ENCODE data around the gene SIL1.

SIL1 gene

DNA sequence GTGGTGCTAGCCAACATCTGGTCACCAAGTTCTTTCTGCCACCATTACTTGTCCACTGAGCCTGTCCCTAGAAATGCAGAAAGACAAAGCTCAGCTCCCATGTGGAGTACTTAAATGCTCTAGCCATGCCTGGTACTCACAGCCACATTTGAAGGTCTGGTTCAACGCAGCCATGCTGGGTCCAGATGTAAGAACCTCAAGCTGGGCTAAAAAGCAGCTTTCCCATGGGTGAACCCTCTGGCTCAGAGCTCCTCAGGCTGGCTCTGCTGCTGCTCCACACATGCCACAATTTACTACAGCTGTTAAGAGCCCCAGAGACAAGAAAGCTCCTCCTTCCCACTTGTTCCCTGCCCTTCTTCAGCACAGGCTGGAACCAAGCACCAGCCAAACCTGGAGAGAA is 225.9 kb downstream of the SIL1 start:
- Histone ChIP-seq H3K36me3 (ENCODE audit: control insufficient read depth in 4 of 4, insufficient read depth in 4 of 4, low read length in 3 of 4) (peaks cover 0 to 6% (median 4%) of the 10 kb centered on the region in 4 experiments), H3K4me3 (ENCODE audit: control insufficient read depth in 1 of 7, extremely low read depth in 1 of 7, insufficient read depth in 4 of 7, low read depth in 2 of 7, low read length in 6 of 7) (no peak overlapping the region), H3K27ac (ENCODE audit: insufficient read depth in 1 of 2, low read depth in 1 of 2, low read length in 2 of 2, poor library complexity in 1 of 2, severe bottlenecking in 2 of 2) (no peak overlapping the region), H3K27me3 (replicated peaks in 2 of 5; ENCODE audit: control insufficient read depth in 4 of 5, insufficient read depth in 5 of 5, low read length in 4 of 5) (no peaks in the 10 kb centered on the region), H3K9me3 (ENCODE audit: control extremely low read depth in 1 of 5, control insufficient read depth in 4 of 5, insufficient read depth in 2 of 5, low read depth in 1 of 5, low read length in 4 of 5) (no peaks in the 10 kb centered on the region), H3K4me1 (ENCODE audit: control extremely low read depth in 1 of 4, control insufficient read depth in 4 of 4, insufficient read depth in 4 of 4, low read length in 3 of 4) (peaks cover 0 to 22% (median 11%) of the 10 kb centered on the region in 4 experiments)
- DNase-seq: no peak
- POLR2A ChIA-PET: interaction anchor here (0.6 kb wide), 1 partner anchor 91 kb away, joined by 3 read pairs; no protein-coding TSS in a partner anchor
- 100% methylated on average over 1 of the region's 1 CpG for WGBS (ENCODE audit: insufficient coverage)
- CTCF ChIA-PET: interaction anchor here (0.8 to 0.9 kb wide), 4 partner anchors 10 to 333 kb away, joined by 3 read pairs; no protein-coding TSS in a partner anchor

GRCh38 chr5:138969323-138970002 is 228.7 kb downstream of the SIL1 start:
- no peak for DNase-seq
- peaks cover 0 to 5% (median 3%) of the 10 kb centered on the region in 4 experiments for H3K36me3 ChIP-seq (ENCODE audit: control insufficient read depth in 4 of 4, insufficient read depth in 4 of 4, low read length in 3 of 4)
- no peaks in the 10 kb centered on the region for H3K9me3 ChIP-seq (ENCODE audit: control extremely low read depth in 1 of 5, control insufficient read depth in 4 of 5, insufficient read depth in 2 of 5, low read depth in 1 of 5, low read length in 4 of 5)
- 96% methylated on average over 4 of the region's 5 CpGs for WGBS (ENCODE audit: insufficient coverage)
- ChIA-PET POLR2A (interaction anchor here (0.6 kb wide), 1 partner anchor 22 kb away, joined by 3 read pairs; no protein-coding TSS in a partner anchor), CTCF (interaction anchor here (1.0 to 1.4 kb wide), 2 partner anchors 8 to 14 kb away, joined by 3 to 5 read pairs; no protein-coding TSS in a partner anchor)
- no peak overlapping the region for H3K27ac ChIP-seq (ENCODE audit: insufficient read depth in 1 of 2, low read depth in 1 of 2, low read length in 2 of 2, poor library complexity in 1 of 2, severe bottlenecking in 2 of 2)
- no peaks in the 10 kb centered on the region for H3K27me3 ChIP-seq (replicated peaks in 2 of 5; ENCODE audit: control insufficient read depth in 4 of 5, insufficient read depth in 5 of 5, low read length in 4 of 5)
- no peak overlapping the region for H3K4me3 ChIP-seq (ENCODE audit: control insufficient read depth in 1 of 7, extremely low read depth in 1 of 7, insufficient read depth in 4 of 7, low read depth in 2 of 7, low read length in 6 of 7)
- peaks cover 0 to 33% (median 10%) of the 10 kb centered on the region in 4 experiments for H3K4me1 ChIP-seq (ENCODE audit: control extremely low read depth in 1 of 4, control insufficient read depth in 4 of 4, insufficient read depth in 4 of 4, low read length in 3 of 4)

- no peak for DNase-seq
- H3K27me3 ChIP-seq (replicated peaks in 2 of 5; ENCODE audit: control insufficient read depth in 4 of 5, insufficient read depth in 5 of 5, low read length in 4 of 5): no peaks in the 10 kb centered on the region
- H3K36me3 ChIP-seq (ENCODE audit: control insufficient read depth in 4 of 4, insufficient read depth in 4 of 4, low read length in 3 of 4): peaks cover 0 to 5% (median 3%) of the 10 kb centered on the region in 4 experiments
- no peak overlapping the region for H3K4me3 ChIP-seq (ENCODE audit: control insufficient read depth in 1 of 7, extremely low read depth in 1 of 7, insufficient read depth in 4 of 7, low read depth in 2 of 7, low read length in 6 of 7)
- peaks cover 0 to 33% (median 10%) of the 10 kb centered on the region in 4 experiments for H3K4me1 ChIP-seq (ENCODE audit: control extremely low read depth in 1 of 4, control insufficient read depth in 4 of 4, insufficient read depth in 4 of 4, low read length in 3 of 4)
- WGBS (ENCODE audit: insufficient coverage): 92% methylated on average over 4 of the region's 4 CpGs
- no peaks in the 10 kb centered on the region for H3K9me3 ChIP-seq (ENCODE audit: control extremely low read depth in 1 of 5, control insufficient read depth in 4 of 5, insufficient read depth in 2 of 5, low read depth in 1 of 5, low read length in 4 of 5)
- ChIA-PET POLR2A (no interaction called here), CTCF (interaction anchor here (1.0 to 1.8 kb wide), 3 partner anchors 9 to 176 kb away, joined by 3 to 5 read pairs (median 4); no protein-coding TSS in a partner anchor)
- H3K27ac ChIP-seq (ENCODE audit: insufficient read depth in 1 of 2, low read depth in 1 of 2, low read length in 2 of 2, poor library complexity in 1 of 2, severe bottlenecking in 2 of 2): no peak overlapping the region
These were observed 229.6 kb downstream of the SIL1 start for GRCh38 chr5:138968601-138969000.

DNA sequence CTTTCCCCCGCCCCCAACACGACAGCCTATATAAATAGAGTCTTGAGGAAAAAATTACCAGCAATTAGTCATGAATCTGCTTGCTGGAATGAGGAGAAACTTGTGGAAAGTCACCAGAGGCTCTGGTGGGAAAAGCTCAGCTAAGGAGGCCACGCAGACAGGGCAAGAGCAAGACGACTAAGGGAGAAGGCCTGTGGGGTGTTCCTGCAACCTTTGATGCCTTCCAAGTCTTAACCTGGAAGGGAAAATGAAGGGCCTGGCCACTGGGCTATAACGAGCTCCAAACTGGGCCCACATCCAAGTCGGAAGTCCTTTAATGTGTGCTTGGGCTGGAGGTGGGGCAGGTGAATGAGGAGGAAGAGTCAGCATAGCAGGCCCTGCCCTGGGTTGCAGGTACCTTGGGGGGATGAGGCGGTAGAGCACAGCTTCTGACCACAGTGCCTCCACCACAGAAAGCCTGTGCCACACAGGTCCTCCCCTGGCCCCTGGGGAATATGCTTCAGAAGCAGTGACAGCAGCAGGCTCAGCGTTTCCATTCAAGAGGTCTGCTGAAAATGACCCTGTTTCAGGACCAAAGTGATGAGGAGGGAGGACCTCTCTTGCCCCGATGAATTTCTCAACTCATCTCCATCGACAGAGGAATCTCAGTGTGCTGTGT is 230.2 kb downstream of the SIL1 start:
- no peak overlapping the region for H3K4me3 ChIP-seq (ENCODE audit: control insufficient read depth in 1 of 7, extremely low read depth in 1 of 7, insufficient read depth in 4 of 7, low read depth in 2 of 7, low read length in 6 of 7)
- H3K27ac ChIP-seq (ENCODE audit: insufficient read depth in 1 of 2, low read depth in 1 of 2, low read length in 2 of 2, poor library complexity in 1 of 2, severe bottlenecking in 2 of 2): no peak overlapping the region
- no peaks in the 10 kb centered on the region for H3K9me3 ChIP-seq (ENCODE audit: control extremely low read depth in 1 of 5, control insufficient read depth in 4 of 5, insufficient read depth in 2 of 5, low read depth in 1 of 5, low read length in 4 of 5)
- H3K27me3 ChIP-seq (replicated peaks in 2 of 5; ENCODE audit: control insufficient read depth in 4 of 5, insufficient read depth in 5 of 5, low read length in 4 of 5): no peaks in the 10 kb centered on the region
- H3K36me3 ChIP-seq (ENCODE audit: control insufficient read depth in 4 of 4, insufficient read depth in 4 of 4, low read length in 3 of 4): peaks cover 0 to 5% (median 3%) of the 10 kb centered on the region in 4 experiments
- WGBS (ENCODE audit: insufficient coverage): 93% methylated on average over 8 of the region's 10 CpGs
- POLR2A ChIA-PET: no interaction called here
- peaks cover 0 to 38% (median 13%) of the 10 kb centered on the region in 4 experiments for H3K4me1 ChIP-seq (ENCODE audit: control extremely low read depth in 1 of 4, control insufficient read depth in 4 of 4, insufficient read depth in 4 of 4, low read length in 3 of 4)
- DNase-seq: no peak
- CTCF ChIA-PET: interaction anchor here (1.0 to 1.8 kb wide), 5 partner anchors 8 to 176 kb away, joined by 3 to 6 read pairs (median 5); no protein-coding TSS in a partner anchor

DNA sequence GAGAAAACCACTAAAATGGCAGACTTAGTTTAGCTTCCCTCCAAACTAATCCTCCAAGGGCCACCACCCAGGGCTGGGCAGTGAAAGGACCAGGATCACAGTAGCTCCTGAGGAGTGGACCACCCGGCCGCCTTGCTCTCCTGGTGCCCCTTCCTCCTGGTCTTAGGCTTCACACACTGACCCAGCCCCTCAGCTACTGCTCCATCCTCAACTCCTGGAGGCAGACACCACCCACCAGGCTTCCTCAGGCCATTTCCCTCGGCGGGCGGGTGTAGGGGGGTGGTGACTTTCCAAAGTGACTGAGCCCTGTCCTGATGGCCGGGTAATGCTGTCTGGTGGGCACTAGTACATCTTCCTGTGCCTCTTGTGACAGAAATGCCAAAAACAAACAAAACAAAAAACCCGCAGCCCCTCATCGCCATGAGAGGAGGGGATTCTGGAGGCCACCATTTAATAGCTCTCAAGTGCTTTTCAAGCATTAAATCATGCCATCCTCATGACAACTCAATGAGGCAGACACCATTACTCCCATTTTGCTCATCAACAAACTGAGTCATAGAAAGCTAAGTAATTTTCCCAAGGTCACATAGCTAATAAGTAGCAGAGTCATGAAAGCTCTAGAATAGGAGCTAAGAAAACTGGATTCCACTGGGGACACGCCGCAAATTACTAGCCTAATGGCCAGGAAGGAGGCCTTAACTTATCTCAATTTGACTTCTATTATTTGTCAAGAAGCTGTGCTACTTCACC is 231.8 kb downstream of the SIL1 start:
- Histone ChIP-seq H3K27me3 (replicated peaks in 2 of 5; ENCODE audit: control insufficient read depth in 4 of 5, insufficient read depth in 5 of 5, low read length in 4 of 5) (no peaks in the 10 kb centered on the region), H3K36me3 (ENCODE audit: control insufficient read depth in 4 of 4, insufficient read depth in 4 of 4, low read length in 3 of 4) (no peaks in the 10 kb centered on the region), H3K27ac (ENCODE audit: insufficient read depth in 1 of 2, low read depth in 1 of 2, low read length in 2 of 2, poor library complexity in 1 of 2, severe bottlenecking in 2 of 2) (no peak overlapping the region), H3K9me3 (ENCODE audit: control extremely low read depth in 1 of 5, control insufficient read depth in 4 of 5, insufficient read depth in 2 of 5, low read depth in 1 of 5, low read length in 4 of 5) (no peaks in the 10 kb centered on the region), H3K4me3 (ENCODE audit: control insufficient read depth in 1 of 7, extremely low read depth in 1 of 7, insufficient read depth in 4 of 7, low read depth in 2 of 7, low read length in 6 of 7) (no peak overlapping the region), H3K4me1 (ENCODE audit: control extremely low read depth in 1 of 4, control insufficient read depth in 4 of 4, insufficient read depth in 4 of 4, low read length in 3 of 4) (peaks cover 0 to 47% (median 18%) of the 10 kb centered on the region in 4 experiments)
- WGBS (ENCODE audit: insufficient coverage): 97% methylated on average over 6 of the region's 10 CpGs
- POLR2A ChIA-PET: no interaction called here
- CTCF ChIA-PET: interaction anchor here (1.0 to 3.6 kb wide), 4 partner anchors 9 to 20 kb away, joined by 3 to 21 read pairs (median 6); no protein-coding TSS in a partner anchor
- DNase-seq: no peak

DNA sequence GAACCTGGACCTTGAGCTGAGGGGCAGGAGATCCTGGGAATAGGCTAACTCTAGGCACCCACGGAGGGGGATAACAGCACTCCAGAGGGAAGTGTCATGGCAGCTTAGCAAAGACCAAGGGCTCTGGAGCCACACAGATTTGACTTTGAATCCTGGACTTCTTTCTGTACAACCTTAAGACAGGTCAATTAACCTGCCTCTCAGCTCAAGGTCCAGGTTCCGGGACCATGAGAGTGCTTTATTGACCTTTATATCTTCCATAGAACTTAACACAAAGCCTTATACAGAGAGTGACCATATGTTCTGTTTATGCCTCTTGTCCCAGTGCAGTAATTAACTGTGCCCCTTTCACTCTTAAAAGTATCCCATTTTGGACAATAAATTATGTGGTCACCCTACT is 232.5 kb downstream of the SIL1 start:
- POLR2A ChIA-PET: no interaction called here
- CTCF ChIA-PET: interaction anchor here (1.0 to 3.6 kb wide), 3 partner anchors 8 to 11 kb away, joined by 3 to 21 read pairs (median 3); no protein-coding TSS in a partner anchor
- no peak overlapping the region for H3K4me3 ChIP-seq (ENCODE audit: control insufficient read depth in 1 of 7, extremely low read depth in 1 of 7, insufficient read depth in 4 of 7, low read depth in 2 of 7, low read length in 6 of 7)
- H3K9me3 ChIP-seq (ENCODE audit: control extremely low read depth in 1 of 5, control insufficient read depth in 4 of 5, insufficient read depth in 2 of 5, low read depth in 1 of 5, low read length in 4 of 5): no peaks in the 10 kb centered on the region
- no peaks in the 10 kb centered on the region for H3K27me3 ChIP-seq (replicated peaks in 2 of 5; ENCODE audit: control insufficient read depth in 4 of 5, insufficient read depth in 5 of 5, low read length in 4 of 5)
- H3K27ac ChIP-seq (ENCODE audit: insufficient read depth in 1 of 2, low read depth in 1 of 2, low read length in 2 of 2, poor library complexity in 1 of 2, severe bottlenecking in 2 of 2): no peak overlapping the region
- no peaks in the 10 kb centered on the region for H3K36me3 ChIP-seq (ENCODE audit: control insufficient read depth in 4 of 4, insufficient read depth in 4 of 4, low read length in 3 of 4)
- peaks cover 0 to 49% (median 18%) of the 10 kb centered on the region in 4 experiments for H3K4me1 ChIP-seq (ENCODE audit: control extremely low read depth in 1 of 4, control insufficient read depth in 4 of 4, insufficient read depth in 4 of 4, low read length in 3 of 4)
- no peak for DNase-seq
- 100% methylated on average over 2 of the region's 2 CpGs for WGBS (ENCODE audit: insufficient coverage)
